Lower leg skin (tissue), 4 donors: ENCODE results near the gene KMT2D. TPM values are rescaled to one million over a fixed set of nuclear protein-coding genes. Genes with fewer than 3 reads are reported as not detected.

ENCODE experiments used
- DNase-seq, 2 donors: peaks; one replicate each; pipeline ENCODE4 v3.0.0-alpha.2; 2019; ENCODE audit warnings: low spot score in 2 of 2
- H3K4me3 ChIP-seq: fragments of 200-600 bp; sonication (generic); 2 replicates; pipeline ENCODE4 v1.5.1; 2017; ENCODE audit warnings: mild to moderate bottlenecking, low read depth; ENCODE audit not compliant: poor library complexity, severe bottlenecking
- POLR2A ChIP-seq, 2 donors: fragments of 450-650 bp; IDR thresholded peaks; one replicate each; pipeline ENCODE4 v1.6.1; 2016 to 2017; ENCODE audit warnings: antibody characterized with exemption in 2 of 2, mild to moderate bottlenecking in 1 of 2, moderate library complexity in 1 of 2
- WGBS, 2 donors: methylation state at CpG; one replicate each; pipeline ENCODE4 v1.1.5; 2018; 5-methylcytosine and 5-hydroxymethylcytosine counted together
- intact Hi-C: fragments of 100-400 bp; cut with DNase I; formaldehyde crosslinking; loops from one replicate; pipeline ENCODE4 v1.15.0; 2023; ENCODE audit warnings: low total_unique reads
- total RNA-seq, 4 donors: library from RNA; depleted of rRNA; stranded (reverse); fragments of >200 nt; gene quantifications; one replicate each; pipeline ENCODE4 v1.1.0, GENCODE V29; 2016
- TF ChIP-seq, protein P1 (sequence below), 3 donors: fragments of 450-650 bp; IDR thresholded peaks; one replicate each; pipeline ENCODE4 v1.5.1; 2016; ENCODE audit warnings: antibody characterized with exemption in 3 of 3, mild to moderate bottlenecking in 3 of 3, moderate library complexity in 2 of 3

Gene KMT2D
- total RNA-seq, 4 donors from 2014 or later: 43.2 to 169 (median 79.6) TPM

- DNase-seq: no peak
- H3K4me3 ChIP-seq: no peak overlapping the region
- TF ChIP-seq, protein P1, sequence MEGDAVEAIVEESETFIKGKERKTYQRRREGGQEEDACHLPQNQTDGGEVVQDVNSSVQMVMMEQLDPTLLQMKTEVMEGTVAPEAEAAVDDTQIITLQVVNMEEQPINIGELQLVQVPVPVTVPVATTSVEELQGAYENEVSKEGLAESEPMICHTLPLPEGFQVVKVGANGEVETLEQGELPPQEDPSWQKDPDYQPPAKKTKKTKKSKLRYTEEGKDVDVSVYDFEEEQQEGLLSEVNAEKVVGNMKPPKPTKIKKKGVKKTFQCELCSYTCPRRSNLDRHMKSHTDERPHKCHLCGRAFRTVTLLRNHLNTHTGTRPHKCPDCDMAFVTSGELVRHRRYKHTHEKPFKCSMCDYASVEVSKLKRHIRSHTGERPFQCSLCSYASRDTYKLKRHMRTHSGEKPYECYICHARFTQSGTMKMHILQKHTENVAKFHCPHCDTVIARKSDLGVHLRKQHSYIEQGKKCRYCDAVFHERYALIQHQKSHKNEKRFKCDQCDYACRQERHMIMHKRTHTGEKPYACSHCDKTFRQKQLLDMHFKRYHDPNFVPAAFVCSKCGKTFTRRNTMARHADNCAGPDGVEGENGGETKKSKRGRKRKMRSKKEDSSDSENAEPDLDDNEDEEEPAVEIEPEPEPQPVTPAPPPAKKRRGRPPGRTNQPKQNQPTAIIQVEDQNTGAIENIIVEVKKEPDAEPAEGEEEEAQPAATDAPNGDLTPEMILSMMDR (IDR thresholded peaks at IDR 0.05): no peak
- TF ChIP-seq POLR2A (IDR thresholded peaks at IDR 0.05): no peak
- 87 to 89% methylated on average over 15 to 18 of the region's 18 CpGs for WGBS, 2 donors
- intact Hi-C loops: no loop called here
Measured at GRCh38 chr12:49041881-49042484, 18.6 kb downstream of the KMT2D start.

- intact Hi-C loops: no loop called here
- TF ChIP-seq, protein P1 (IDR thresholded peaks at IDR 0.05): no peak
- no peak for TF ChIP-seq POLR2A (IDR thresholded peaks at IDR 0.05)
- DNase-seq: no peak
- H3K4me3 ChIP-seq: no peak overlapping the region
- 91 to 96% methylated on average over 28 to 29 of the region's 31 CpGs for WGBS, 2 donors
Measured at GRCh38 chr12:49041036-49041880, 19.3 kb downstream of the KMT2D start.

DNA sequence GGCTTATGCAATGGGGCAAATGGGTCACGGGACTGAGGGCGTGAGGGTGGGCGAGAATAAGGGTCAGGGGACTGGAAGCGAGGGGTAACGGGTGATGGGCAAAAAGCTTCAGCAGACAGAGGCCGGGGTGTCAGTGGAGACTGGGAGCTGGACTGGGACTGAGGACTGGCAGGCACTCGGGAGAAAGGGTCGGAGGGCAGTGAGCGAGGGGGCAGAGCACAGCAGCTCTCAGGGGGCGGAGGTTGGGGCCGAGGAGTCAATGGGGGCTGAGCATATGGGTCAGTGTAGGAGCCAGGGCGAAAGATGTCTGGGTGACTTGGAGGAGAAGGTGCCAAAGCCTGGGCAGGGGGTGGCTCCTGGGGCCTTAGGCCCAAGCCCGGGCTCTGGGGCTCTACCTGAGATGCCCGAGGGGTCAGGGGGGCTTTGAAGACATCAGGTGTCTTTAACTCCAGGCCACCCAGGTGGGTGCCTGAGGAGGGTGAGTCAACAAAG is 20.2 kb downstream of the KMT2D start:
- no peak overlapping the region for H3K4me3 ChIP-seq
- 91 to 93% methylated on average over 14 of the region's 14 CpGs for WGBS, 2 donors
- intact Hi-C loops: no loop called here
- DNase-seq: no peak
- TF ChIP-seq, protein P1 (IDR thresholded peaks at IDR 0.05): no peak
- TF ChIP-seq POLR2A (IDR thresholded peaks at IDR 0.05): no peak

- no peak overlapping the region for H3K4me3 ChIP-seq
- intact Hi-C loops: no loop called here
- 92% methylated on average over 30 of the region's 30 CpGs for WGBS, 2 donors
- no peak for DNase-seq
- TF ChIP-seq, protein P1 (IDR thresholded peaks at IDR 0.05): no peak
- no peak for TF ChIP-seq POLR2A (IDR thresholded peaks at IDR 0.05)
Measured at GRCh38 chr12:49039421-49040363, 20.9 kb downstream of the KMT2D start.

GRCh38 chr12:49038291-49038955 is 22.2 kb downstream of the KMT2D start:
- no peak overlapping the region for H3K4me3 ChIP-seq
- TF ChIP-seq, protein P1 (IDR thresholded peaks at IDR 0.05): no peak
- no peak for TF ChIP-seq POLR2A (IDR thresholded peaks at IDR 0.05)
- intact Hi-C loops: no loop called here
- DNase-seq: no peak
- WGBS, 2 donors: 90 to 93% methylated on average over 19 to 20 of the region's 20 CpGs
